HepG2 (cell line): ENCODE measurements around the gene MIDN. TPM values are rescaled to one million over a fixed set of nuclear protein-coding genes. Genes with fewer than 3 reads are reported as not detected.

Experiments used
- ATAD3A ChIP-seq: sonication (generic); formaldehyde crosslinking; IDR thresholded peaks from 2 replicates; pipeline ENCODE4 v1.4.0; 2020; ENCODE audit warnings: missing genetic modification reagents
- BORCS8-MEF2B ChIP-seq: sonication (generic); formaldehyde crosslinking; IDR thresholded peaks from 2 replicates; pipeline ENCODE4 v1.8.0; 2022; ENCODE audit warnings: mild to moderate bottlenecking, missing genetic modification reagents
- CENPBD1 ChIP-seq: sonication (generic); formaldehyde crosslinking; IDR thresholded peaks from 2 replicates; pipeline ENCODE4 v1.8.0; 2022; ENCODE audit warnings: missing genetic modification reagents, low read depth, mild to moderate bottlenecking, borderline replicate concordance
- FOXC1 ChIP-seq: sonication (generic); formaldehyde crosslinking; IDR thresholded peaks from 2 replicates; pipeline ENCODE4 v1.8.0; 2022; ENCODE audit warnings: mild to moderate bottlenecking, missing genetic modification reagents, borderline replicate concordance
- GZF1 ChIP-seq: sonication (generic); formaldehyde crosslinking; IDR thresholded peaks from 2 replicates; pipeline ENCODE4 v1.5.1; 2020; ENCODE audit warnings: mild to moderate bottlenecking, missing genetic modification reagents
- HDAC2 ChIP-seq: sonication (generic); formaldehyde crosslinking; IDR thresholded peaks from 2 replicates; pipeline ENCODE4 v1.4.0; 2020; ENCODE audit warnings: missing genetic modification reagents
- KLF6 ChIP-seq: IDR thresholded peaks from 2 replicates; pipeline ENCODE4 v1.8.0; 2016; ENCODE audit warnings: missing biosample characterization, missing genetic modification reagents
- KMT2A ChIP-seq: sonication (generic); formaldehyde crosslinking; IDR thresholded peaks from 2 replicates; pipeline ENCODE4 v1.4.0; 2020; ENCODE audit warnings: missing genetic modification reagents
- MIER3 ChIP-seq: IDR thresholded peaks from 2 replicates; pipeline ENCODE4 v1.6.1; 2016; ENCODE audit warnings: missing compliant biosample characterization, borderline replicate concordance
- NBN ChIP-seq: fragments of 450-650 bp; conservative IDR thresholded peaks from 2 replicates; pipeline ENCODE4 v1.6.1; 2017
- NR3C1 ChIP-seq: sonication (generic); formaldehyde crosslinking; IDR thresholded peaks from 2 replicates; pipeline ENCODE4 v1.4.0; 2020; ENCODE audit warnings: missing genetic modification reagents
- SOX5 ChIP-seq: IDR thresholded peaks from 2 replicates; pipeline ENCODE4 v1.6.1; 2016; ENCODE audit warnings: borderline replicate concordance
- TAF15 ChIP-seq: fragments of 200-400 bp; formaldehyde crosslinking; IDR thresholded peaks from one replicate; pipeline ENCODE4 v1.6.1; 2018; ENCODE audit warnings: mild to moderate bottlenecking, low read depth, low read length; ENCODE audit not compliant: poor library complexity, severe bottlenecking
- TBP ChIP-seq: sonication (generic); formaldehyde crosslinking; IDR thresholded peaks from 2 replicates; pipeline ENCODE4 v1.5.0; 2020; ENCODE audit warnings: missing genetic modification reagents
- THAP11 ChIP-seq: IDR thresholded peaks from 2 replicates; pipeline ENCODE4 v1.6.1; 2016; ENCODE audit warnings: missing biosample characterization, missing genetic modification reagents
- TOPORS ChIP-seq: sonication (generic); formaldehyde crosslinking; IDR thresholded peaks from 2 replicates; pipeline ENCODE4 v1.8.0; 2023; ENCODE audit warnings: mild to moderate bottlenecking, missing genetic modification reagents
- TSC22D2 ChIP-seq: sonication (generic); formaldehyde crosslinking; IDR thresholded peaks from 2 replicates; pipeline ENCODE4 v1.5.1; 2020; ENCODE audit warnings: missing genetic modification reagents, mild to moderate bottlenecking, borderline replicate concordance
- ZBTB40 ChIP-seq, 2 experiments: fragments of 450-650 bp in 1 of 2; sonication (generic) in 1 of 2; formaldehyde crosslinking in 1 of 2; IDR thresholded peaks; 2 replicates each; pipeline versions ENCODE4 v1.6.1 to v1.8.0; 2016 to 2022; ENCODE audit warnings: antibody characterized with exemption in 1 of 2, mild to moderate bottlenecking in 1 of 2, missing genetic modification reagents in 1 of 2
- ZNF468 ChIP-seq: sonication (generic); formaldehyde crosslinking; IDR thresholded peaks from 2 replicates; pipeline ENCODE4 v1.8.0; 2022; ENCODE audit warnings: mild to moderate bottlenecking, moderate library complexity, missing genetic modification reagents
- ZNF672 ChIP-seq: sonication (generic); formaldehyde crosslinking; IDR thresholded peaks from 2 replicates; pipeline ENCODE4 v1.8.1; 2022; ENCODE audit warnings: missing genetic modification reagents
- ZNF724P ChIP-seq: sonication (generic); formaldehyde crosslinking; IDR thresholded peaks from 2 replicates; pipeline ENCODE4 v1.8.0; 2022; ENCODE audit warnings: missing genetic modification reagents, borderline replicate concordance
- ZNF761 ChIP-seq: sonication (generic); formaldehyde crosslinking; conservative IDR thresholded peaks from 2 replicates; pipeline ENCODE4 v1.4.0; 2020; ENCODE audit warnings: mild to moderate bottlenecking, missing genetic modification reagents
- ZNF768 ChIP-seq: sonication (generic); formaldehyde crosslinking; IDR thresholded peaks from 2 replicates; pipeline ENCODE4 v1.4.0; 2020; ENCODE audit warnings: missing genetic modification reagents
- polyA plus RNA-seq, 8 experiments: library from polyadenylated mRNA; depleted of rRNA in 3 of 8; stranded (reverse) in 7 of 8; unstranded in 1 of 8; fragments of >200 nt; fragmentation: Illumina TruSeq in 4 of 8; extraction: Trizol in 4 of 8; gene quantifications; 2 replicates each; pipeline versions ENCODE4 v1.2.1 to v1.2.3, GENCODE V29; 2011 to 2016; ENCODE audit warnings: low read depth in 4 of 8, missing spikeins in 1 of 8, mixed read lengths in 1 of 8; ENCODE audit not compliant: insufficient read depth in 1 of 8
- total RNA-seq, 5 experiments: library from RNA; depleted of rRNA; stranded (reverse); fragments of >200 nt; fragmentation: Illumina TruSeq; extraction: Trizol; gene quantifications; 2 replicates each; pipeline ENCODE4 v1.2.3, GENCODE V29; 2016; ENCODE audit warnings: low read depth in 1 of 5

MIDN gene
- total and polyA plus RNA-seq, 2 of the 13 experiments (the other 11 are each of a cell fraction or from before 2014, with no cell fraction given), result 8.4 to 18.0 TPM

GRCh38 chr19:1275260-1275975 lies 27.0 kb downstream of the MIDN start, which contains the start of gene FAM174C (continued):
- TF ChIP-seq NR3C1 (no peak), TSC22D2 (CRISPR knock-in tag) (no peak), ZNF768 (no peak; the same call in 1 of the 2 replicates), NBN (no peak), KLF6 (CRISPR knock-in tag) (0 out of 2 replicates have a peak, but pooled peaks have one; percentile 46), TOPORS (CRISPR knock-in tag) (peak; percentile 94), ZNF761 (0 out of 2 replicates have a peak, but pooled peaks have one; percentile 48), SOX5 (CRISPR knock-in tag) (no peak), TBP (CRISPR knock-in tag) (no peak), THAP11 (CRISPR knock-in tag) (peak; percentile 89), TAF15 (peak; percentile 72), ZBTB40 (IDR thresholded peaks at IDR 0.05) (no peak), ZBTB40 (CRISPR knock-in tag; IDR thresholded peaks at IDR 0.05) (0 out of 2 replicates have a peak, but pooled peaks have one; percentile 9), ZNF468 (CRISPR knock-in tag) (no peak), GZF1 (CRISPR knock-in tag) (no peak), BORCS8-MEF2B (CRISPR knock-in tag) (peak; percentile 78), ZNF672 (peak; percentile 96), ZNF724P (CRISPR knock-in tag) (peak; percentile 85; the same call in 1 of the 2 replicates), FOXC1 (CRISPR knock-in tag) (peak; percentile 30; the same call in 1 of the 2 replicates), HDAC2 (CRISPR knock-in tag) (no peak; the same call in 1 of the 2 replicates), ATAD3A (CRISPR knock-in tag) (no peak), KMT2A (CRISPR knock-in tag) (peak; percentile 56; the same call in 1 of the 2 replicates), CENPBD1 (CRISPR knock-in tag) (no peak), MIER3 (no peak; the same call in 1 of the 2 replicates)
